NK-92 treated with Interleukin-12 subunit alpha and Interleukin-12 subunit beta, amount 100 ng/mL, for 24 hours (cell line): ENCODE data around the gene NTN1.

Experiments
- DNase-seq: peaks from one replicate; lab custom pipeline; 2025; lab: John Stamatoyannopoulos, UW

Gene NTN1

DNA sequence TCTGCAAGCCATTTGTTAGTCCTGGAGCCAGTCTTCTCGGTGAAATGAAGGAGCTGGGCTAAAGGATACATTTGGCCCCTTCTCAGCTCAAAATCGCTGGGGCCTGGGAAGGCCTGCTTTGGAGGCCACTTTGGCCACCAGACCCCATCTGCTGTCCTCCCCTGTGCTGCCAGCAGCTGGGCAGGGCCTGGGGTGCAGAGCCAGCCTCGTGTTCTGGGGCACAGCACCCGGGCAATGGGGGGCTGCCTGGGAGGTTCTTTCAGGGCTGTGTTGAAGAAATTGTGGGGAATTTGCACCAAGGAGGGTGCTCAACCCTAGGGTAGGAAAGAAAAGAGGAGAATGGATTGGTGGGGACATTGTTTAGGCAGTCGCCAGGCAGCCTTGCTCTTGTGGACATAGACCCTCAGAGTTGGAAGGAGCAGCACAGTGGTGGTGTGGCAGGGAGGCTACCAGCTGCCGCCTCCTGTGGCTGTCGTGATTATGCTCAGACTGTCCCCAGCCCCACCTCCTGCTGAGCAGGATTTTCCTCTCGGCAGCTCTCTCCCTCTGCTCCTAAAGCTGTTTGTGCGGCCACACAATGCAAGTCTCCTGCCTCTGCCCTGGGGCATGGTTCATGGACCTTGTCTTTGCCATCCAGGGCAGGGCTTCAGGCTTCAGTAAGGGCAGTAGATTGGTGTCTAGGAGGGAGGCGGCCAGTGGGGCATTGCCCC is 174.8 kb downstream of the NTN1 start:
- DNase-seq, result no peak

DNA sequence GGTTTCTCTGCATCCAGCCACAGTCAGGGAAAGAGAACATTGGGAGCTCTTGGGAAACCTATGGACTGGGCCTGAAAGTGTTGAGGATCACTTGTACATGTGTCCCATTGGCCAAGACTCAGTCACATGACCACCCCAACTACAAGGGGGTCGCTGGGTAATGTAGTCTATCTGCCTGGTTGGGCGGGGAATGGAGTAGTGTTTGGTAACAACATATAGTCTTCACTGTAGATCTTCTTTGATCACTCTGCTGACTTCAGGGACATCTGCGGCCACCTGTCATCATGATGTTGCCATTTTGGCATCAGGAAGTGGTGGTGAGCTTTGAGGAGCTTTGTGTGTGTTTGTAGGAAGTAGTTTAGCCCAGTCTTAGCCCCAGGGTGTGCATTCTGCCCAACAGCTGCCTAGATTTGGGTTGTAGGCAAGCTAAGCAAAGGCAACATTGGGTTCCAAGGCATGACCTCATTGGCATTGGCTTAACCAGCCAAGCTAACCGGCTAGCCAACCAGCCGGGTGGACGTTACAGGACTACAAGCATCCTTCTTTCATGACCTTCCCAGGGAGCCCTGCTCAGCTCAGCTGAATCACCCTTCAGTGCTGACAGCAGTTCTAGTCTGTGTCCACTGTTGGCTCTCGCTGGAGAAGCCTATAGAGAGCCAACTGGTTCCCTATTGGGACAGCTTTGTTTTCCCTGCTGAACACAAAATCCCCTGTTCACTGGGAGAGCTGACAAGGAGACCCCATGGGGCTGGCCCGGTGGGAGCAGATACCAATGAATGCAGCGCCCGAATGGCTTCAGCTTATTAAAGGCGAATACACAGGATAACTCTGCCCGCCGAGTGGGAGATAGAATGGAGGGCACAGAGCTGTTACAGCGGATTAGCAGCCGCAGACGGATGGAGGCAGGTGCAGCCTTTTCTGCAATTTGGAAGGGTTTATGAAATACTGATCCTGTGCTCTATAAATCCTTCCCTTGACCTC is 178.6 kb downstream of the NTN1 start:
- no peak for DNase-seq

DNA sequence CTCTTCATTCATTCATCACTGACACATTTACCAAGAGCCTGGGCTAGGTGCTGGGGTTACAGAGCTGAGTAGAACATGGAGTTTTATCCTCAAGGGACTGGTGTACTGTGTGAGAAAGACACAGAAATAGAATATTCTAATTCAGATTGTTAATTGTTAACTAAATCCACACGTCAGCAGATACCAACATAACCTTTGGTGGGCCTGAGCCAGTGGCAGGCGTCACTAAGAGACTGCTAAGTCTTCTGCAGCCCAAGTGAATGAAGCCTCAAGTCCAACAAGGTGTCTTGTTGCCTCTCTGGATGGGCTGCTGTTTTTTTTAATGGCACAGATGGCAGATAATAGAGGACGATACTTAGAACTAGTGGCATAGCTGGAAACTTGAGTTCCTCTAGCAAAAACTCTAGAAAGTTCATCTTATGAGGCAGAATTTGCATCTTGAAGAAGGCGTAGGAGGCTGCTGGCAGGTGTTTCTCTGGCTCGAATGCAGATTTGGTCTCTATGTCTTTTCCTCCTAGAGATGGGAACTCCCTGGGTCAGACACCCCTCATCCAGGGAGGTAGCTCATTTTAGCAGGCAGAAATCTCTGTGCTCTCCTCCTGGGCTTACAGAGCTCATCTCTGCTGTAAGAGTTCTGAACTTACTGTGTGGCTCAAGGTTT is 179.5 kb downstream of the NTN1 start:
- no peak for DNase-seq

DNA sequence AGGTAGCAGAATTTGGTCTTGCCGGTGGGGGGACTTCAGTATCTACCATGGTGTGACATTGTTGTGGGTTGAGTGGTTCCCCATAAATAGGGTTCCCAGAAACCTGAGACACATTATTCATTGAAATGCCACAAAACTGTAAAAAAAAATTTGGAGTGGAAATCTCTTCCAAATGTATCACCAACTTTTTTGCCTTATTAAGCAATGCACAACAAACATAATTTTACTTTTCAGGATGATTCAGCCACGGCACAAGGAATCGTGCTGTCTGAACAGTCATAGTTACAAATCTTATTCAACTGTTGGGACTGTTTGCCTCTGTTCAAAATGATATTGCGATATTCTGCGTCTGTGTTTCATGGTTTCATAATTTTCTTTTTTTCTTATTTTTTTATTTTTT is 181.2 kb downstream of the NTN1 start:
- no peak for DNase-seq

DNA sequence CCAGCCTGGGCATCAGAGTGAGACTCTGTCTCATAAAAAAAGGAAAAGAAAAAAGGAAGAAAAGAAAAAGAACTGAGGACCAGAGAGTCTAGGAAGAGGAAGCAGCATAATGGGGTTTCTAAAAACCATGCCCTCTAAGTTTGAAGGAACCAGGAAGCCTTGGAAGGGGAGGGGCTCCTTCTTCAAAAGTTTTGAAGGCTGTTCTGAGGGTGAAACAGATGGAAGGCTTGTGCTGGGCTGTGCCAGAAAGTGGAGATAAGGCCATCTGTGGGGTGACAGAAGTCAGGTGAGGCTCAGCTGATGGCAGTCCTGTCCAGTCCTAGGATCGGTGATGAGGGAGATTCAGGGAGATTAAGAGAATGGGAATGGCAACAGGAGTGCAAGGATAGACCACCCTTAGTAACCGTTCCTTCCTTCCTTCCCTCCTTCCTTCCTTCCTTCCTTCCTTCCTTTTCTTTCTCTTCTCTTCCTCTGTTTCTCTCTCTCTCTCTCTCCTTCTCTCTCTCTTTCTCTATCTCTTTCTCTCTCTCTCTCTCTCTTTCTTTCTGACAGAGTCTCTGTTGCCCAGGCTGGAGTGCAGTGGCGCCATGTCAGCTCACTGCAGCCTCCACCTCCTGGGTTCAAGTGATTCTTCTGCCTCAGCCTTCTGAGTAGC is 182.6 kb downstream of the NTN1 start:
- DNase-seq, result no peak

DNA sequence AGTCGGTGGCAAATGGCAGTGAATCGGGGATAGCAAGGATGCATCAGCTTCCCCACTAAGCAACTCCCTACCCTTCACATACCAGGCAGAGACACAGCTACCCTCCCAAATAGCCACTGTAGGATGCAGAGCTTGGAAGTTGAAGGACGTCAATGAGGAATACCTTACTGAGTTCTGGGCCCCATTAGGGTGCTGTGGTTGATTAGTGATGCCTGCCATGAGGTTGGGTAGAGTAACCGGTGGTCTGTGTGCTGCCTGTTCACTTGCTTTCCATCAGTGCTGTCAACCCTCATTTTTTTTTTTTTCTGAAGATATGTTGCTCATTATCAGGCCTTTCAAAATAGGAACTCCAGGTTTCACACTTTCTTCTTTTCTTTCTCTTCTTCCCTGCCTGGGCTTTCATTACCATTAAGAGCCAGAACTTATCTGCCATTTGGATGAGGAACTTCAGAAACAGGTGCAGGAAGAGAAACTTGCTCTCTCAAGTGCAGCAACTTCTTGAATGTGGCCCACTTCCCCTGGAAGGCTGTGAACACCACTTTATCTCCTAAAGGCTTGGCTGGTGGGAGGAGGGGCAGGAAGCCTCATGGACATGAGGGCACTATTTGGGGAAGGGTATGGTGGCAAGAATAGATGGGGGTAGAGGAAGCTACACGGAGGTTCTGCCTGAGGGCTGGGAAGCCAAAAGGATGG is 183.5 kb downstream of the NTN1 start:
- no peak for DNase-seq

DNA sequence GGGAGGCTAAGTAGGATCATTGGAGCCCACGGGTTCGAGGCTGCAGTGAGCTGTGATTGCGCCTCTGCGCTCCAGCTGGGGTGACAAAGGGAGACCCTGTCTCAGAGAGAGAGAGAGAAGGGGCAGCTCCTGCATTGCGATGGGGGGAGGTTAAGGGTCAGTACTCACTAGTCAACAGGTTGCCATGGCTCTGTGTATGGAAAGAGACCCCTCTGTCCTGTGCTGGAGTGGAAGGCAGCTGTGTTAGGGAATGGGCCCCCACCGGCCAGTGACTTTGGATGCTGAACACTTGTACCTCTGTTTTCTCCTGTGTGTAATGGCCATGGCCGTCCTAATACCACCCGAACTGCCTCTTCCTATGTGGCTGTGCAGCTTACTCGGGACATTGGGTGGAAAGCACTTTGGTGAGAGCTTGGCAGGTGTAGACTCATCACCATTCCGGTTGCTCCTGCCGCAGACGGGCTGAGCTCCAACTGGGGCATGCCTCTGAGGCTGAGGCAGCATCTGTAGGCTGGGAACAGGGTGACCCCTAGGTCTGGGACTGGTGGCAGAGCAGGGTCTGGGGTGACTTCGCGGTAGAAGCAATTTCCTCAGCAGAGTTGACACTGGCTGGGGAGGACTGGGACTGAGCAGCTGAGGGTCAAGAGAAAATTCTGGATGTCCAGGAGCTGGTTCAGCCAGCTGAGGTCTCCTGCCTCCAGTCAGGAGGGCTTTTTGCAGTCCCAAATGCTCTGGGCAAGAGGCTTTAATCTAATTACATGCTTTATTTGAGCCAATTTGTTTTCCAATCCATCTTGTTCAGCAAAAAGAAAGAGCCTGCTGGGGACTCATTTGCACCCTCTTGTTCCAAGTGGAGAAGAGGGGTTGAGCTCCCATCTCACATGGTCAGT is 184.5 kb downstream of the NTN1 start:
- DNase-seq, result no peak

DNA sequence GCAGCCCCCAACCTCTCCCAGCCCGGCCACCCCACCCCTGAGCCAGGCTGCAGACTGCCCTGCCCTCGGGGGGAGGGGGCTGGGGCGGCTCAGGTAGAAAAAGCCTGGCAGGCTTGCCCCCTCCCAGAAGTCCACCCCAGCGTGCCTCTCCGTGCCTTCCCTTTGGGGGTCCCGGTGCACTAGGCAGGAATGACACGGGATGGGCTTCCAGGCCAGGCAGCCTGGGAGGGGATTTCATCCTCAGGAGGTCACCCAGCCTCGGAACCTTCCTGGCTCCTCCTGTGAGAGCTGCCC is 185.0 kb downstream of the NTN1 start:
- no peak for DNase-seq

DNA sequence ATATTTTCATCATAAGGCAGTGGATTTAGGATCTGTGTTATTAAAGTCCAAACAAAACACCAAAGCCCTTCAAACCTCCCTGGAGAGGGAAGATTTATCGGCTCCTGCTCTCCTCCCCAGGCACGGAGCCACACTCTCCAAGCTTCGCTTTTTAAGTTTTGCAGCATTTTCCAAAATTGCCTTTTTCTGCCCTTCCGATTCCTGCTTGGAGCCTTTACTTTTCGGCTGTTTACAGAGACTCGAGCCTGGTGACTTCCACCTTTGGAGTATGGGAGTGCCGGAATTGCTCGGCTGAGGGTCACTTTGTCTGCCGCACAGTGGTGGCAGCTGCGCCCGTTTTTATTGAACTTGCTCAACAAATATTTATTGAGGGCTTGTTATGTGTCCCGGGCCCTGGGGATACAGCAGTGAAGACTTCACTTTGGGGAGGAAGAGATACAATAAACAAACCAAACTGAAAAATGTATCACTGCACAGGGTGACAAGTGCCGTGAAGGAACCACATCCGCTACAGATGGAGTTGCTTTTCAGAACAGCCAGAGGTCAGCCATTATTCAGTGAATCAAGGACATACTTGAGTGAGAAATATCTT is 185.5 kb downstream of the NTN1 start:
- DNase-seq, result no peak

DNA sequence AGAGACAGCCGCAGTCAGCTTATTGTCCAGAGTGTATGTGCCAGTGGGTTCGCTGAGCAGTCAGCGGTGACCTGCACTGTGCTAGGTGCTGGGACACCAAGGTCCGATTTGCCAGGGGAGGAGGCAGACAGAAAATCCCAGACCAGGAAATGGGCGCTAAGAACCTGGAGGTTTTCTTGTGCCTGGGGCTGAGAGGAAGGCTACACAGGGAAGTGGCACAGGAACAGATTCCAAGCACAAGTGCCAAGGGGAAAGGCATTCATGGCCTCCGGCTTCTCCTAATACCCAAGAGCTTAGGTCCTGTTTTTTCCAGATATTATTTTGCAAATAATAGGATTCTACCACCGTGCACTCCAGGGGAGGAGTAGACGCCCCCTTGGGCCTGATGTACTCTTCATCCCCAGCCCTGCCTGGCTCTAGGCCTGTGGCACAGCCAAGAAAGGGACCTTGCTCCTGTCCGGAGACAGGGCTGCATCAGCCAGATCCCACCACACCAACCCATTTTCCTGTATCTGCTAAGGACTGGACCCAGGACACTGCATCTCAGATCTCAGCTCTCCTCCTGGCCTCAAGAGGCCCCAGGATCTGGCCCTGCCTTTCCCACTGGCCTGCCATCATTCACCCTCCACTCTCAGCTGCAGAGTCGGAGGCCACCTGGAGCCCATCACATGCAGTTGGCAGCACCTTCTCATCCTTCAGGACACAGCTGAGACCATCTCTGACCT is 187.2 kb downstream of the NTN1 start:
- no peak for DNase-seq

DNA sequence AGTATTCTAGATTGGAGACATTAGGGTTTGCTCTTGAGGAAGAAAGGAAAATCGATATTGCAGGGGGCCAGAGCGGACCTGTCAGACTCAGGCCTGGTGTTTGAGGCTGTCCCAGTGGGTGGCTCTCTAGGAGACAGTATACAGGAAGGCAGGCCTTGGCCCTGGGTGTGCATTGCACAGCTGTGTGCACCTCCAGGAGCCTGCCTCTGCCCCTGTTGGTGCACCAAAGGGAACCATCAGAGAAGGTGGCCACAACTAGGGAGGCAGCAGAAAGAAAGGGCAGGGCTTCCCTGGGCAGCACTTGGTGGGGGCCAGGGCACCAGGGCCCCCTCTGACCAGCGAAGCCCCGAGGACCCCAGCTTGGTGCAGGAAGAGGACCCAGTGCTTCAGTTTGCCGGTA is 188.0 kb downstream of the NTN1 start:
- no peak for DNase-seq

DNA sequence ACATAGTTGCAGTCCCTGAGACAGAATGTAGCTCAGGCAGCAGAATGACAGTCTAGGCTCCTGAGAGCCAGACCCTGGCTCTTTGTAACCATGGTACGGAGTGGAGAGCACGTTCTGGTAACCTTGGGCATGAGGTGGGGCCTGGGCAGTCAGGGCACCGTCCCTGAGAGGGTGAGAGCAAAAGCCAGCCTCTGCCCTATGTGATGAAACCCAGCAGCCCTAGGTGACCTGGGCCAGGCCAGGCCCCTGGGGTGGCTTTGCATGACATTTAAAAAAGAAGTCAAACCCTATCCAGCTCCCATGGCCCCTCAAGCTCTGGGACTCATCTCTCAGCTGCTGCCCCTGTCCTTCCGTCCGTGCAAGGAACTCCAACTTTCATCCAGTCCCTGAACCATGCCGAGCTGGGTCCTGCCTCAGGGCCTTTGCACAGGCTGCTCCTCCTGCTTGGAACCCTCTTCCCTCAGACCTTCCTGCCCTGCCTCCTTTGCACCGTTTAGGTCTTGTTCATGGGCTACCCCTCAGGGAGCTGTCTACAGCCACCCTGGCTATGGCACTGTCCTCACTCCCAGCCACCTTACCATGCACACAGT is 188.6 kb downstream of the NTN1 start:
- no peak for DNase-seq

DNA sequence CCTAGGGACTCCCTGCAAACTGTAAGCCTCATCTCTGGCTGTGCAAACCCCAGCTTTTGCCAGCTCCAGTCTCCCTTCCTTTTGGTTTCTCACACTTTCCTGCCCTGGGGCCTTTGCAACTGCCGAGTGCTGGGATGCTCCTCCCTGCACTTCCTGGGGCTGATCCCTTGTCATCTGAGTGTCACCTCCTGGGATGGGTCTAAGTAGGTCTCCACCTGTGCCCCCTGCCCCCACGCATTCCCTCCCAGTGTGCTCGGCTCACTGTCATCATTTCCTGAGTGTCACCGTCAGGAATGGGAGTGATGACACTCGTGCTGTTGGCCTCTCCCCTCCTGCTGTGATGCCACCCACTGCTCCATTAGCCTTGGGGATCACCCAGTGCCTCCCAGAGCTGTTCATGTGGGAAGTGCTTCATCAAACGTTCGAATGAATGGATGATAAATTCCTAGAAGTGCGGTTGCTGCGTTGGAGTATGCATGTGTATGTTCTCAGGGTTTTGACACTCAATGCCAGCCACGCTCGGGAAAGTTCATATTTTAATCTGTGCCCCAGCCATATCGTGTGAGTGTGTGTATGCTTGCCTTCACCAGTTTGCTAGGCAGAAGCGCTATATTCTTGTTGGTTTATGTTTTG is 189.9 kb downstream of the NTN1 start:
- no peak for DNase-seq

DNA sequence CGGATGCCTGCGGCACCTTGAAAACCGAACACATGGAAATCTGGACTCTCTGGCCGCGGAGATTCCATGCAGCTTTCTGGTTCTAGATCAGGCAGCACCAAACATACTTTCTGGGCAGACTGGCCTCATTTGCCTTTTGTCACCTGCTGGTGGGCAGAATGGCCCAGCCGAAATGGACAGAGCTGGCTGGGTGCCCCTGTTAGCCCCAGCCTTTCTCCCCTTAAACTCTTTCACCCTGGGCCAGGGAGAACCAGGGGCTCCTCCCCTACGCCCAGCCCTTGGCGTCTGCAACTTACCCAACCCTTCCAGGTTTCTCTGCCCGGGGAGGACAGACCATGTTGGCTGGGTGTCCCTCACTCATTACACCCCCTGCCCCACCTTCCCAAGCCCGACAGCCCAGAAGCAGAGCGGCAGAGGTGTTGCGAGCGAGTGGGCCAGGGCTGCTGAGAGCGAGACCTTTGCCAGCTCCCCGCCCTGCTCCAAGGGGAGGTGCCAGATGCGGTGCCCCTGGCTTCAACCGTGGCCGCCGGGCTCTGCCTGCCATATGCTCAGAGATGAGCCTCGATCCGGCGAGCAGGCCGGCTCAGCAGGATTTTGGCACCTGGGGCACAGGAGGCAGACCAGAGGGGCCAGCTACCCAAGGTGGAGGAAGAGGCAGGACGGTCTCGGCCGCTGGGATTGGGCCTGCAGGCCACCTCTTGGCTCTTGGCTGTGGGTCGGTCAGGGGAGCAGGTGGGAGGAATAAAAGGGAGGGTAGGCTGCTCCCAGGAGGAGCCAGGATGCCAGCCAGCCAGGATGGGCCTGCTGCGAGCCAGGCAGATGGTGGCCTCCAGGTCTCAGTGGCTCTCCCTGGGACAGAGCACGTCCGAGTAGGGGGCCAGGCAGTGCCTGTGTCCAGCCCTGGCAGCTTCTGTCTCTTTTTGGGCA is 191.3 kb downstream of the NTN1 start:
- no peak for DNase-seq

DNA sequence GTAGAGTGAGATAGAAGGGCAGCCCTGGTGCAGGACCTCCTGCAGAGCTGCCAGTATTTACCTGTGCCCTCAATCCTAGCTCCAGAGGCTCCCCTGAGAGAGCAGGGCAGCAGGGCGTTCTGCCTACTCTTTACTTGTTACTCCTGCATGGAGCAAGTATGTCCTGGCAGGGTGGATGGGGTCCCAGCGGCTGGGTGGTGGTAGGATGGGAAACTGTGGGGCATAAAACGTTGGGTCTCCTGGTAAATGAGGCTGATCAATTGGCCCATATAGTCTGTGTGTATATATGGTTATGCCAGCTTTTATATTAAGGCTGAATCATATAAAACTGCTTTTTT is 192.0 kb downstream of the NTN1 start:
- no peak for DNase-seq

DNA sequence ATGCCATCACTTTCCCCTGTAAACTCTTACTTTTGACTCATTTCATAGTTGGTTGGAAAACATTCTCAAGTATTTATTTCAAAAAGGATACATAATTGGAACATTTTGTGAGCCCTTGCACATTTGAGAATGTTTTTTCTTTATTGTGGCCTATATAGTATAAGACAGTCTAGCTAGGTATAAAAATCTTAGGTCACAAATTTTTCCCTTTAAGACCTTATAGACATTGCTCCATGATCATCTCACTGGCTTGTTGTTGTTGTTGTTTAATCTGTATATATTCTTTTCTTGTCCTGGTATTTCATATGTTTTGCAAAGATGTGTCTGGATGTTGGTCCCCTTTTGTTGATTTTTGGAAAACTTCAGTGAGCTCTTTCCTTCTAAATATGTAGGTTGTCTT is 194.2 kb downstream of the NTN1 start:
- DNase-seq, result no peak

DNA sequence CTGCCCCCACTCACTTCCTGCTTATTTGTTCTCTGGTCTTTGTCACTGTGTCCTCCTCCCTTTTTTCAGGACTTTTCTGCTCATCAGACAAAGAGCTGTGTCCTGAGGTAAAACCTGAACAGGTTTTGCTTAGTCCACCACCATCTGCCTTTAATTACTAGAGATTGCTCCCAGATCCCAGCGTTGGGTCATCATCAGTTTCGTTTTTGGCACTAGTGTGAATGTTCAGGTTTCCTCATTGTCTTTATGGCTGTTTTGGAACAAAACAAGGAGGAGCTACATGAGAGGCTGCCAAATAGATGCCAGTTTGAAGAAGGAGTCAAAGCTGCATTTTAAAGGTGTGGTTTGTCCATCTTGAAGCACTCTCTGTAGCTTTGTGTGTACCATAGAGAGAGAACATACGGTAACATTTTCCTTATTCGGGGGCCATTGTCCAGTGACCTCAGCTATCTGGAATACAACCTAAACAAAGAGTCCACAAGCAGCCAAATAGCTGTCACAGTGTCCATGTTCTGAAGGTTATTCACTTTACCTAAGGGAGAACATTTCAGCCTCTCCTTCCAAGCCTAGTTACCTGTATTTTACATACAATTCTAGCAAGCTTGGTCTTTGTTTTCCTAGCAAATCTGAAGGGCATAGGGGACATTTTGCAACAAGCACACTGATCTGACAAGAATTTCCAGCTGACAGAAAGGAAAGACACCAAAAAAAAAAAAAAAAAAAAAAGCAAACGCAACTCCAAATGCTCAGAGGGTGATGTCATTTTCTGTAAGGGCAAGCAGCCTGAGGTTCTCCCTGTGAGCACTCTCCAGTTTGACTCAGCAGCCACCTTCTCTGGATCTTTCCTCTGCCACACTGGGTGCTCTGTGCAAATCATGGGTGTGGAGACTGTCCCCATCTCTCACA is 196.1 kb downstream of the NTN1 start:
- DNase-seq, result no peak
